GM12878 (cell line): ENCODE data around the gene ORAI3. TPM values are rescaled to one million over a fixed set of nuclear protein-coding genes. Genes with fewer than 3 reads are reported as not detected.

ENCODE experiments used
- ASH2L ChIP-seq: fragments of 300-600, 200-600 bp; sonication (generic); IDR thresholded peaks from 2 replicates; pipeline ENCODE4 v1.6.1; 2017; ENCODE audit warnings: low read depth, mild to moderate bottlenecking, borderline replicate concordance
- BCL3 ChIP-seq: IDR thresholded peaks from 2 replicates; pipeline ENCODE4 v1.6.1; 2011; ENCODE audit warnings: borderline replicate concordance, low read depth, mild to moderate bottlenecking, moderate library complexity, low read length; ENCODE audit not compliant: insufficient read depth, poor library complexity, severe bottlenecking
- ELK1 ChIP-seq: IDR thresholded peaks from 2 replicates; pipeline ENCODE4 v1.6.1; 2012; ENCODE audit warnings: low read depth, low read length, improper control_type of control experiment
- FOXK2 ChIP-seq: fragments of 450-650 bp; IDR thresholded peaks from 2 replicates; pipeline ENCODE4 v1.6.1; 2017; ENCODE audit warnings: mild to moderate bottlenecking, moderate library complexity
- NR2C2 ChIP-seq: IDR thresholded peaks from 2 replicates; pipeline ENCODE4 v1.6.1; 2011; ENCODE audit warnings: borderline replicate concordance, low read depth; ENCODE audit not compliant: control insufficient read depth, insufficient read length
- NR2F1 ChIP-seq: fragments of 450-650 bp; conservative IDR thresholded peaks from 2 replicates; pipeline ENCODE4 v1.6.1; 2017; ENCODE audit warnings: mild to moderate bottlenecking
- RAD21 ChIP-seq: IDR thresholded peaks from 2 replicates; pipeline ENCODE4 v1.6.1; 2011; ENCODE audit warnings: mild to moderate bottlenecking, low read depth, low read length, moderate library complexity; ENCODE audit not compliant: insufficient read depth
- RAD51 ChIP-seq: fragments of 450-650 bp; IDR thresholded peaks from 2 replicates; pipeline ENCODE4 v1.6.1; 2016; ENCODE audit warnings: moderate library complexity, mild to moderate bottlenecking, inconsistent platforms
- RELA ChIP-seq: fragments of 450-650 bp; IDR thresholded peaks from 2 replicates; pipeline ENCODE4 v1.8.0; 2014; ENCODE audit warnings: borderline replicate concordance; ENCODE audit not compliant: partially characterized antibody
- RUNX3 ChIP-seq: IDR thresholded peaks from 2 replicates; pipeline ENCODE4 v1.6.1; 2012; ENCODE audit warnings: low read length, inconsistent platforms
- SMAD5 ChIP-seq: IDR thresholded peaks from 2 replicates; pipeline ENCODE4 v1.6.1; 2016; ENCODE audit warnings: antibody characterized with exemption, low read depth
- ZBTB4 ChIP-seq: fragments of 450-650 bp; formaldehyde crosslinking; IDR thresholded peaks from 2 replicates; pipeline ENCODE4 v1.4.0; 2022; ENCODE audit warnings: mild to moderate bottlenecking, moderate library complexity
- polyA plus RNA-seq, 11 experiments: library from polyadenylated mRNA; depleted of rRNA in 4 of 11; unstranded in 6 of 11; stranded (reverse) in 5 of 11; fragments of >200 nt; fragmentation: Nextera tagmentation in 4 of 11; fragmentation: Illumina TruSeq in 1 of 11; extraction: Ambion mirVana in 4 of 11; extraction: Trizol in 1 of 11; gene quantifications; 1 replicate in 1 of 11; 2 replicates in 10 of 11; pipeline versions ENCODE4 v1.2.1 to v1.2.3, GENCODE V29; 2011 to 2016; ENCODE audit warnings: inconsistent platforms in 2 of 11, missing spikeins in 2 of 11, low read depth in 1 of 11
- total RNA-seq, 4 experiments: library from RNA; depleted of rRNA in 3 of 4; stranded (reverse); fragments of >200 nt in 3 of 4; fragmentation: Illumina TruSeq in 1 of 4; extraction: Trizol in 1 of 4; gene quantifications; 2 replicates each; pipeline versions ENCODE4 v1.2.1 to v1.2.3, GENCODE V29; 2013 to 2021
- TF ChIP-seq, protein P1 (sequence below): fragments of 450-650 bp; IDR thresholded peaks from 2 replicates; pipeline ENCODE4 v1.6.1; 2014; ENCODE audit warnings: mild to moderate bottlenecking

The ORAI3 gene
- total and polyA plus RNA-seq, 10 of the 15 experiments (the other 5 are each of a cell fraction or from before 2014, with no cell fraction given): 3.4 to 21.9 (median 16.2) TPM

DNA sequence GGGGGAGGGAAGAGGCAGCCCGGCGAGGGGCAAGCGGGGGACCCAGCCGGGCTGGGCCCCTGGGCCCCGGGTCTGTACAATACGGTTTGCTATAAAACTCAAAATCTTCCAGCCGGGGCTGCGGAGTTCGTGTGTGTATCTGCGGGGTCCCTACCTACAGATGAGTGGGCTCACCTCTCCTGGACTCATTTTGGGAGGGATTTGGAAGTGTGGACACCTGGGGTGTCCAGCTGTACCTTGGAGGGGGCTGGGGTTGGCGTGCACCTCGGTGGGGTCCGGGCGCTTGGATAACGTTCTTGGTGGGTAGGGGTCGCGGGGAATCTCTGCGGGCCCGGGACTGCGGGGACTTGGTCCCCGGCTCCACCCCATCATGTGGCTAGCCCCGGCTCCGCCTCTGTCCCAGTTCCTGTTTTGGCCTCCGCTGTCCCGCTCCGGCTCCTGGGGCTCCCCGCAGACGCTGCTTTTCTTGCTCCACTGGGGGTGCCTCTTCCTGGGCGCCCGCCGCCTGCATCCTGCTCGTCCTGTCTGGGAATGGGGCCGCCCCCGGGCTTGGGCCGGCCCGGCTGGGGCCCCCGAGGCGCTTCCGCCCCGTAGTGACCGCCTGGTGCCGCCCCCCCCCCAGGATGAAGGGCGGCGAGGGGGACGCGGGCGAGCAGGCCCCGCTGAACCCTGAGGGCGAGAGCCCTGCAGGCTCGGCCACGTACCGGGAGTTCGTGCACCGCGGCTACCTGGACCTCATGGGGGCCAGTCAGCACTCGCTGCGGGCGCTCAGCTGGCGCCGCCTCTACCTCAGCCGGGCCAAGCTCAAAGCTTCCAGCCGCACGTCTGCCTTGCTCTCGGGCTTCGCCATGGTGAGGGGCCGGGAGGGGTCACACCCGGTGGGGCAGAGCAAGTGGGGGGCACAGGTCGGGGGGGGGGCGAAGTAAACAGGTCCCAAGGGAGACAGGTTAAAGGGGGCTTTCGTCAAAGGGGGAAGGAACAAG is at the start of gene ORAI3 (continued):
- TF ChIP-seq ASH2L: no peak
- no peak for TF ChIP-seq RAD21
- TF ChIP-seq BCL3: peak; percentile 10
- TF ChIP-seq, protein P1, sequence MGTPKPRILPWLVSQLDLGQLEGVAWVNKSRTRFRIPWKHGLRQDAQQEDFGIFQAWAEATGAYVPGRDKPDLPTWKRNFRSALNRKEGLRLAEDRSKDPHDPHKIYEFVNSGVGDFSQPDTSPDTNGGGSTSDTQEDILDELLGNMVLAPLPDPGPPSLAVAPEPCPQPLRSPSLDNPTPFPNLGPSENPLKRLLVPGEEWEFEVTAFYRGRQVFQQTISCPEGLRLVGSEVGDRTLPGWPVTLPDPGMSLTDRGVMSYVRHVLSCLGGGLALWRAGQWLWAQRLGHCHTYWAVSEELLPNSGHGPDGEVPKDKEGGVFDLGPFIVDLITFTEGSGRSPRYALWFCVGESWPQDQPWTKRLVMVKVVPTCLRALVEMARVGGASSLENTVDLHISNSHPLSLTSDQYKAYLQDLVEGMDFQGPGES: no peak
- peak; percentile 7 for TF ChIP-seq RELA
- peak; percentile 38 for TF ChIP-seq RUNX3
- peak; percentile 63; the same call in 1 of the 2 replicates for TF ChIP-seq NR2F1
- no peak for TF ChIP-seq SMAD5
- TF ChIP-seq NR2C2: no peak
- TF ChIP-seq RAD51: peak; percentile 67
- no peak for TF ChIP-seq ZBTB4 (CRISPR knock-in tag)
- no peak for TF ChIP-seq FOXK2
- TF ChIP-seq ELK1: no peak
